PC-9 (cell line): ENCODE measurements around the gene BCL2L12.

Source experiments
- EZH2 ChIP-seq: fragments of 200-600 bp; sonication (generic); IDR thresholded peaks from 2 replicates; pipeline ENCODE4 v1.8.0; 2017; ENCODE audit warnings: antibody characterized with exemption, low read depth
- TF ChIP-seq, protein P1 (sequence below): fragments of 200-600 bp; sonication (generic); conservative IDR thresholded peaks from 2 replicates; pipeline ENCODE4 v1.6.1; 2017; ENCODE audit warnings: mixed run types, antibody characterized with exemption, mild to moderate bottlenecking, moderate library complexity

- TF ChIP-seq EZH2 = no peak
- TF ChIP-seq, protein P1, sequence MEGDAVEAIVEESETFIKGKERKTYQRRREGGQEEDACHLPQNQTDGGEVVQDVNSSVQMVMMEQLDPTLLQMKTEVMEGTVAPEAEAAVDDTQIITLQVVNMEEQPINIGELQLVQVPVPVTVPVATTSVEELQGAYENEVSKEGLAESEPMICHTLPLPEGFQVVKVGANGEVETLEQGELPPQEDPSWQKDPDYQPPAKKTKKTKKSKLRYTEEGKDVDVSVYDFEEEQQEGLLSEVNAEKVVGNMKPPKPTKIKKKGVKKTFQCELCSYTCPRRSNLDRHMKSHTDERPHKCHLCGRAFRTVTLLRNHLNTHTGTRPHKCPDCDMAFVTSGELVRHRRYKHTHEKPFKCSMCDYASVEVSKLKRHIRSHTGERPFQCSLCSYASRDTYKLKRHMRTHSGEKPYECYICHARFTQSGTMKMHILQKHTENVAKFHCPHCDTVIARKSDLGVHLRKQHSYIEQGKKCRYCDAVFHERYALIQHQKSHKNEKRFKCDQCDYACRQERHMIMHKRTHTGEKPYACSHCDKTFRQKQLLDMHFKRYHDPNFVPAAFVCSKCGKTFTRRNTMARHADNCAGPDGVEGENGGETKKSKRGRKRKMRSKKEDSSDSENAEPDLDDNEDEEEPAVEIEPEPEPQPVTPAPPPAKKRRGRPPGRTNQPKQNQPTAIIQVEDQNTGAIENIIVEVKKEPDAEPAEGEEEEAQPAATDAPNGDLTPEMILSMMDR = no peak
These were observed 25.0 kb downstream of the BCL2L12 start, which contains the start of gene CPT1C for GRCh38 chr19:49690656-49691242.
